K562 (cell line): ENCODE data around the gene TRERF1.

Experiments used
- BCL6 ChIP-seq: fragments of 250-450 bp; sonication (Bioruptor Pico); IDR thresholded peaks from 2 replicates; pipeline ENCODE4 v1.4.0; 2020
- CTCF ChIP-seq, 3 experiments: IDR thresholded peaks in 2 of 3; conservative IDR thresholded peaks in 1 of 3; 2 replicates each; pipeline ENCODE4 v1.5.1; 2011 to 2012; ENCODE audit warnings: low read length in 3 of 3, mild to moderate bottlenecking in 3 of 3, control low read depth in 2 of 3, improper control_type of control experiment in 1 of 3, inconsistent platforms in 1 of 3, low read depth in 1 of 3, mixed read lengths in 1 of 3, moderate library complexity in 1 of 3; ENCODE audit not compliant: insufficient read depth in 2 of 3
- POLR2G ChIP-seq: fragments of 200-400 bp; formaldehyde crosslinking; IDR thresholded peaks from 2 replicates; pipeline ENCODE4 v1.6.1; 2017; ENCODE audit warnings: low read depth, mild to moderate bottlenecking, antibody characterized with exemption, low read length, moderate library complexity

- no peak for TF ChIP-seq CTCF (IDR thresholded peaks at IDR 0.05 in 2 of 3, conservative IDR thresholded peaks at IDR 0.05 in 1 of 3; ENCODE audit: insufficient read depth in 2 of 3, low read depth in 1 of 3, low read length in 3 of 3)
- TF ChIP-seq BCL6 (CRISPR knock-in tag), result no peak
- TF ChIP-seq POLR2G, result no peak
Observed at GRCh38 chr6:42426191-42426590, 25.5 kb downstream of the TRERF1 start.
